Fibroblast of upper back skin (primary cell): ENCODE measurements around the gene FADS6.

Experiments
- DNase-seq: peaks from one replicate; pipeline ENCODE4 v3.0.0-alpha.2; 2013

The FADS6 gene

DNA sequence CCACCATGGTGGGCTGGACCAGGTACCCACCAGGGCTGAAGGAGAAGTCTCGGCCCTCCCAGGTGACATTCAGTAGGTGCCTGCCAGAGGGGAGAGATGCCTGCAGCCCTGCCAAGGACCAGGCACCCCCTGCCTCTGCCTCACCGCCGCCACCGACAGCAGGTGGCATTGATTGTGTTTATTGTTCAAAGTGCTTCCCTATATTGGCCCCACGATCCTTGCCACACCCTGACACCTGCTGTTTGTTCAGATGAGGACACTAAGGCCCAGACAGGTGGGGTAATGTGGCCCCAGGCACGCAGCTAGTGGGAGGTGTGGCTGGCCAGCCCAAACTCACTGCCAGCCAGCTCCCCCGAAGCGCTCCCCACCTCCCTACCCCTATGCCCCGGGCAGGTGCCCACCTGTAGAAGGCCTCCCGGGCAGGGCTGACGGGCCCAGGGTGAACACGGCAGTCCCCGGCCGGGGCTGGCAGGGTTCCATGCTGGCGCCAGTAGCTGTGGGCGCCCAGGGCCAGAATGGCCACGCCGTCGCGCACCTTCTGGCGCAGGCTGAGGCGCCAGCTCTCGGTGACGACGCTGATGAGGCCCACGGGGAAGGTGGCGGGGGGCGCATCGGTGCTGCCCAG lies 41.7 kb downstream of the FADS6 start:
- no peak for DNase-seq

GRCh38 chr17:74850914-74851313 lies 42.5 kb downstream of the FADS6 start:
- DNase-seq = no peak

DNA sequence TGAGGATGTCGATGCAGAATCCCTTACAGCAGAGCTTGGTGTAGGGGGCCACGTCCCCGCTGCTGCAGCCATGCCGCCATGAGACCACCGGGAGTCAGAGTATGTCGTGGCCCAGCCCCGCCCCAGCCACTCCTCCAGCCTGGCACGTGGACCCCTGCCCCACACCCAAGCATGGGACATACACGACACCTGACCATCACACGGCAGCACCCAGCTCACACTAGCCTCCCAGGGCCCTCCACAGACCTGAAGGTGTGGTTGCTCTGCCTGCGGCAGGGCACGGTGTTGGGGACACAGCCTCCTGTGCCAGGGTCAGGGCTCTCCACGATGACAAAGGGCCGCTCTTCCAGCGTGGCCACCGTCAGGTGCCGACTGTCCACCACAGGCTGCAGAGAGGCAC lies 43.1 kb downstream of the FADS6 start:
- no peak for DNase-seq

DNA sequence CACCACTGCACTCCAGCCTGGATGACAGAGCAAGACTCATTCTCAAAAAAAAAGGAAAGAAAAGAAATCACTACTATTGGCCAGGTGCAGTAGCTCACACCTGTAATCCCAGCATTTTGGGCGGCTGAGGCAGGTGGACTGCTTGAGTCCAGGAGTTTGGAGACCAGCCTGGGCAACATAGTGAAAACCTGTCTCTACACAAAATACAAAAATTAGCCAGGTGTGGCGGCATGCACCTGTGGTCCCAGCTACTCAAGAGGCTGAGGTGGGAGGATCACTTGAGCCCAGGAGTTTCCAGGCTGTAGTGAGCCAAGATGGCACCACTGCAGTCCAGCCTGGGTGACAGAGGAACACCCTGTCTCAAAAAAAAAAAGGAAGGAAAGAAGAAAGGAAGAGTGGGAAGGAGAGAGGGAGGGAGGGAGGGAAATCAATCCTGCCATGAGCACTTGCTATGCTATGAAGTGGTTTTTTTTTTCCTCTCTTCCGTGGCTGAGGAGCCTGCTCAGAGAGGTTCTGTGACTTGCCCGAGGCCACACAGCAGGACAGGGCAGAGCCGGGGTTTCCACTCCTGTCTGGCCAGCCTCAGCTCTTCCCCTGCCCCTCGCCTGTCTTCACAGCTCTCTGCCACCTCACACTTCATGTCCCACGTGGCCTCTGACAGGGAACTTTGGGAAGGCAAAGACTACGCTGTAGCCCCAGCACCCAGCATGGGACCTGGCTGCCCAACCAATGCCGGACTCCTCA lies 44.6 kb downstream of the FADS6 start:
- no peak for DNase-seq

DNA sequence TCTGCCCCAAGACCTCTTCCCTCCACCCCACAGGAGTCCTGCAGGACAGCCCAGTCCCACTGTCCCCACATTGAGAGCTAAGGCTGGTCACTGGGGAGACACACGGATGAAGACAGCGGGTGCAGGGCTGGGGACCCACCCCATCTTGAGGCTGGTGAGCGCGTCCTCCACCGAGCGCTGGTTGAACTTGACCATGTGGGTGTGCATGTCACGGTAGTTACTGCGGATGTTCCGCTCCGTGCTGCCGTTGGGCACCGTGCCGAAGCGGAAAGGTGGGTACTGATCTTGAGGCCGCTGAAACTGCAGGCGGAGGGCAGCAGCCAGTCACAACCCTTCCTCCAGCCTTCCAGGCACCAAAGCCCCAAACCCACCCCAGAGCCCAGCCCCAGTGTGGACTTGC lies 46.8 kb downstream of the FADS6 start:
- no peak for DNase-seq

GRCh38 chr17:74843352-74843627 lies 50.1 kb downstream of the FADS6 start:
- DNase-seq = no peak

GRCh38 chr17:74842599-74843351 lies 50.7 kb downstream of the FADS6 start:
- peak; percentile 48 for DNase-seq

DNA sequence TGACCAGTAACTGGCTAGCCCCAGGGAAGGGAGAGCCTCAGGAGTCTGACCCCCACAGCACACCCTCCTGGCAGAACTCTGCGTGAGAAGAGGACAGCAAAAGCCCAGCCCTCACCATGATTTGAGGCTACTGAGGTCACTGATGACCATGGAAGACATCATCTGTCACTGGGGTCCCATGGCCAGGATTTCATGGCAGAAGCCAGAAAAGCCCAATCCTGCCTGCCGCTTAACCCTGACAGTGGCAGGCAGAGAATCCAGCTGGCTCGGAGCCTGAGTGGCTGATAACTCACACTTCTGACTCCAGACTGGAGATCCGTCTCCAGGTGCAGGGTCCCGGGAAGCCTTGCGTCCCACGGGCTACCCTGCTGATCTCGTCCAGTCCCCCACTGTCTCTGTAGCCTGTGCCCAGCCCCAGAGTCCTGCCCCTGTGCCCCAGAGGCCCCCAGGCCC lies 51.3 kb downstream of the FADS6 start:
- DNase-seq = no peak

DNA sequence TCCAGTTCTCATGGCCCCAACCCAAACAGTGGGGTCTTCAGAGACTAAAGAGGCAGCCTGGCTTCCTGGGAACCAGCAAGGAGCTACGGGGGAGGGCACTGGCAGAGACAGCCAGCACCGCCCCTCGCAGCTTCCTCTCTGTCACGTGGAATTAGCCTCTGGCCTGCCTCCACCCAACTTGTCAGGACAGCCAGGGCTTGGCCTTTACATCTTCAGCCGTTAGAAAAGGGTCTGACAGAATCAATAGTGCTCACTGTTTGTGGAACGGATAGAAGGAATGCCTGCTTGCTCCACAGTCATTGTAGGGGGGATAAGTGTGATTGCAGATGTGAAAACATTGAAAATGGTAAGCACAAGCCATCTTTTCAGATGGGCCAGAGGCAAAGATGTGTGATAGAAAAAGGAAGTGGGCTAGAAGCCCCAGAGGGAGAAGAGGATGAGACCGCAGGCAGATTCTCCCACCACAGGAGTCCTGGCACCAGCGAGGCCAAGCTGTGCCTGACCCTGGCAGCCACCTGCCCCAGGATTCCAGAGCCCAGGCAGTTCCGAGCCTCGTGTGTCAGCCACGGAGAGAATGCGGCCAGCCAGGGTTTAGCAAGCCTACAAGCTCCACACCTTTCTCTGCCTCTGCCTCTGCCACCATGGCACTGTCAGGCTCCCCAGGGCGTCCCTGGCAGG lies 52.3 kb downstream of the FADS6 start:
- DNase-seq = peak; percentile 18

GRCh38 chr17:74839990-74840852 lies 53.2 kb downstream of the FADS6 start:
- DNase-seq = no peak

- no peak for DNase-seq
Observed at GRCh38 chr17:74838274-74838673, 55.2 kb downstream of the FADS6 start.

DNA sequence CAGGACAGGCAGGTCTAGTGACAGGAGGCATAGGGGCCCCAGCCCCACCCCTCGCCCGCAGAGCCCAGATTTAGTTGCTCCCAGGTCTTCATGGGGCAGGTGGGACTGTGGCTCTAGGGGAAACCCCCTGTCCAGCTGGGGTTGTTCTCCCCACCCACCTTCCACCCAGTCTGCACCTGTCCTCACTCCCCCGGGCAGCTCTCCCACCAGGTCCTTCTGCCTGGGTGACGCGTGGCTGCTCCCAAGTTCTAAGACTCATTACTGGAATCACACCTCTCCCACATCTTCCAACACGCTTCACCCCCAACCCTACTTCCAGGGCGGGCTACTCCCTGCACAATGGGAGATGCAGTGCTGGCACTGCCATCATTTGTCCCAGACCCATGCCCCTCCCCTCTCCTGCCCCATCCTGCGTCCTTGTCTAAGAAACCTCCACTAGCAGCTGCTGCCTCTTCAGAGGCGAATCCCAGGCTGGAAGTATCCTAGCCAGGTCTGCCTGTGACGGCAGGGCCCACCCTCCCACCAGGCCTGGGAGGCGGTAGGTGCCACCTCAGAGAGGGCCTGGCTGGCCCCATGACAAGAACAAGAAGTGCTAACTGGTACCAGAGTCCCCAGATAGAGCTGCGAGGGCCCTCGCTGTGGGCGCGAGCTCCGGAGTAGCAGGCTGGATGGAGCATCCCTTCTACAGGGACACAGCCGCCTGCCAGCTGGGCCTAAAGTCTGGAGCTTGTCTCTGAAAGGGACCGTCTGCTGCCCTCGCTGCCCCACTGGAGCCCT lies 56.6 kb downstream of the FADS6 start:
- no peak for DNase-seq

DNA sequence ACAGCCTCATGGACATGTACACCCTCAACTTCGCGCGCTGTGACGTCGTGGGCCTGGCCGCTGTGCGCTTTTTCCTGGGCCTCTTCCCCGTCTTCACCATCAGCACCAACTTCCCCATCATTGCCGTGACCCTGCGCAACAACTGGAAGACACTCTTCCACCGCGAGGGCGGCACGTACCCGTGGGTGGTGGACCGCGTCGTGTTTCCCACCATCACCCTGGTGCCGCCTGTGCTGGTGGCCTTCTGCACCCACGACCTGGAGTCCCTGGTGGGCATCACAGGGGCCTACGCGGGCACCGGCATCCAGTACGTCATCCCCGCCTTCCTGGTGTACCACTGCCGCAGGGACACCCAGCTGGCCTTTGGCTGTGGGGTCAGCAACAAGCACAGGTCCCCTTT lies 57.2 kb downstream of the FADS6 start:
- no peak for DNase-seq

DNA sequence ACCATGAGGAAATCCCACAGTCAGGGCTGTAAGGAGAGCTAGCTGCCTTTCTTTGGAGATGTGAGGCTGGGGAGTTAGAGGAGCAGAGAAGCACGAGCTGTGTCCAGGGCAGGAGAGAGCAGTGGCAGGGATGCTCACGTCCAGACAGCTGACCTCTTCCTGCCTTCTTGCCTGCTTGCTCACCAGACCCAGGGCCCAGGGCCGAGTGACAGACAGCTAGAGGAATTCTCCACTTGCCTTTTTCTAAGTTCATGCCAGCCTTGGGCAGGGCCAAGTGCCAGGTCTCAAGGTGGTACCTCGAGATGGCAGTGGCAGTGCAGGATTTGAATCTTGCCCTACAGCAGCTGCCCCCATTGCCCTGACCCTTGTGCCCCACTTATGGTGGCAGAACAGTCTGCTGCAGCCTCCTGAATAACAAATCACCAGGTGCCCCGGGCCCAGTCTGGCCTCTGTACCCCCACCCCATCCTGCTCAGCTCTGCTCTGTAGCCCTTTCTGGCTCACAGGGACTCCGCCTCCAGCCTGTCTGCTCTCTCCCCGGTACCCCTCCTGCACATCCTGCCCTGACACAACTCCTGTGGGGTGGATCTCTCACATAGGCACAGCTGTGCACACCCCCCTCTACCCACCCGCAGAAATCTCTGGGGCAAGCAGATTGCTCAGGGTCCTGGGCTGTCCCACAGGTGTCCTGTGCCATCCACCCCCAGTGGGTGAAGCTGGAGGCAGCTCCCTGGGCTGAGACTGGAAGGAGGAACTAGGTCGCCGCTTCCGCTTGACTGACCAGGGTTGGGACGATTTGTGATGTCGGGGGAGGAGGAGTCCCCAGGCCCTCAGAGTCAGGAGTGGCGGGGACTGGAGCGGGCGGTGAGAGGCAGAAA lies 59.7 kb downstream of the FADS6 start:
- no peak for DNase-seq

GRCh38 chr17:74832421-74832820 lies 61.0 kb downstream of the FADS6 start:
- DNase-seq = no peak

- DNase-seq = no peak
Observed at GRCh38 chr17:74831444-74832146, 61.8 kb downstream of the FADS6 start.

GRCh38 chr17:74830861-74831260 lies 62.6 kb downstream of the FADS6 start:
- DNase-seq = no peak

GRCh38 chr17:74827800-74828199 lies 65.6 kb downstream of the FADS6 start:
- DNase-seq = no peak
